ENCODE measurements around the gene ENOX1.

Gene ENOX1

GRCh38 chr13:43293986-43294385 is 492.8 kb downstream of the ENOX1 start:
- H3K23ac ChIP-seq (ENCODE audit: low read length), result no peak overlapping the region
- H4K5ac ChIP-seq (ENCODE audit: low read length), result no peak overlapping the region
- no peak overlapping the region for H3K27ac ChIP-seq (ENCODE audit: low read depth, low read length)
- no peak overlapping the region for H2BK120ac ChIP-seq (ENCODE audit: low read depth, low read length)
- no CpG with 5 or more reads among the region's 3 CpGs for WGBS (ENCODE audit: extremely low coverage, insufficient coverage, low lambda C conversion rate)
- no peaks in the 10 kb centered on the region for H3K4me1 ChIP-seq (ENCODE audit: control insufficient read depth, low read depth, low read length)
- H2AK5ac ChIP-seq (ENCODE audit: low read length), result no peak overlapping the region
- H3K4me3 ChIP-seq (ENCODE audit: low read length), result no peak overlapping the region
- no peak overlapping the region for H3K18ac ChIP-seq (ENCODE audit: low read length)
- H4K8ac ChIP-seq (ENCODE audit: low read depth, low read length), result no peak overlapping the region
- no peak overlapping the region for H2BK15ac ChIP-seq (replicated peaks; ENCODE audit: low read depth)
- H3K4me2 ChIP-seq (ENCODE audit: low read length), result no peak overlapping the region
- H3K4ac ChIP-seq (ENCODE audit: low read depth, low read length), result no peak overlapping the region
- no peaks in the 10 kb centered on the region for H3K79me2 ChIP-seq (ENCODE audit: control insufficient read depth, insufficient read depth, low read length)
- H2BK5ac ChIP-seq (ENCODE audit: low read length), result no peak overlapping the region
- DNase-seq, result no peak
- no peaks in the 10 kb centered on the region for H3K27me3 ChIP-seq (ENCODE audit: insufficient read depth, low read length, poor library complexity)
- H3K56ac ChIP-seq (ENCODE audit: low read length), result no peak overlapping the region
- H3K79me1 ChIP-seq (ENCODE audit: low read length), result no peaks in the 10 kb centered on the region
- no peak overlapping the region for H3K9ac ChIP-seq (ENCODE audit: low read length)
- no peaks in the 10 kb centered on the region for H3K36me3 ChIP-seq (ENCODE audit: control insufficient read depth, insufficient read depth, low read length)

GRCh38 chr13:43293561-43293960 is 493.2 kb downstream of the ENOX1 start:
- no peaks in the 10 kb centered on the region for H3K79me2 ChIP-seq (ENCODE audit: control insufficient read depth, insufficient read depth, low read length)

GRCh38 chr13:43293008-43293407 is 493.8 kb downstream of the ENOX1 start:
- Histone ChIP-seq H2BK5ac (ENCODE audit: low read length) (no peak overlapping the region), H3K56ac (ENCODE audit: low read length) (no peak overlapping the region), H3K27ac (ENCODE audit: low read depth, low read length) (no peak overlapping the region), H4K5ac (ENCODE audit: low read length) (no peak overlapping the region), H3K79me1 (ENCODE audit: low read length) (no peaks in the 10 kb centered on the region), H3K9ac (ENCODE audit: low read length) (no peak overlapping the region), H3K4me3 (ENCODE audit: low read length) (no peak overlapping the region), H3K79me2 (ENCODE audit: control insufficient read depth, insufficient read depth, low read length) (no peaks in the 10 kb centered on the region), H3K4me1 (ENCODE audit: control insufficient read depth, low read depth, low read length) (no peaks in the 10 kb centered on the region), H4K8ac (ENCODE audit: low read depth, low read length) (no peak overlapping the region), H2BK15ac (replicated peaks; ENCODE audit: low read depth) (no peak overlapping the region), H2AK5ac (ENCODE audit: low read length) (no peak overlapping the region), H3K18ac (ENCODE audit: low read length) (no peak overlapping the region), H3K36me3 (ENCODE audit: control insufficient read depth, insufficient read depth, low read length) (no peaks in the 10 kb centered on the region), H3K27me3 (ENCODE audit: insufficient read depth, low read length, poor library complexity) (no peaks in the 10 kb centered on the region), H3K4ac (ENCODE audit: low read depth, low read length) (no peak overlapping the region), H2BK120ac (ENCODE audit: low read depth, low read length) (no peak overlapping the region), H3K4me2 (ENCODE audit: low read length) (no peak overlapping the region), H3K23ac (ENCODE audit: low read length) (no peak overlapping the region)
- WGBS (ENCODE audit: extremely low coverage, insufficient coverage, low lambda C conversion rate), result no CpG with 5 or more reads among the region's 2 CpGs
- DNase-seq, result no peak

More at GRCh38 chr13:43293561-43293960, 493.2 kb downstream of the ENOX1 start:
- H3K36me3 ChIP-seq (ENCODE audit: control insufficient read depth, insufficient read depth, low read length), result no peaks in the 10 kb centered on the region
- no CpG with 5 or more reads among the region's 1 CpG for WGBS (ENCODE audit: extremely low coverage, insufficient coverage, low lambda C conversion rate)
- H3K4ac ChIP-seq (ENCODE audit: low read depth, low read length), result no peak overlapping the region
- no peak overlapping the region for H3K9ac ChIP-seq (ENCODE audit: low read length)
- no peak overlapping the region for H4K5ac ChIP-seq (ENCODE audit: low read length)
- no peaks in the 10 kb centered on the region for H3K4me1 ChIP-seq (ENCODE audit: control insufficient read depth, low read depth, low read length)
- no peaks in the 10 kb centered on the region for H3K79me1 ChIP-seq (ENCODE audit: low read length)
- DNase-seq, result no peak
- no peak overlapping the region for H2AK5ac ChIP-seq (ENCODE audit: low read length)
- no peak overlapping the region for H3K23ac ChIP-seq (ENCODE audit: low read length)
- no peak overlapping the region for H2BK120ac ChIP-seq (ENCODE audit: low read depth, low read length)
- H3K18ac ChIP-seq (ENCODE audit: low read length), result no peak overlapping the region
- H4K8ac ChIP-seq (ENCODE audit: low read depth, low read length), result no peak overlapping the region
- H2BK15ac ChIP-seq (replicated peaks; ENCODE audit: low read depth), result no peak overlapping the region
- H3K4me2 ChIP-seq (ENCODE audit: low read length), result no peak overlapping the region
- no peak overlapping the region for H2BK5ac ChIP-seq (ENCODE audit: low read length)
- H3K27me3 ChIP-seq (ENCODE audit: insufficient read depth, low read length, poor library complexity), result no peaks in the 10 kb centered on the region
- no peak overlapping the region for H3K27ac ChIP-seq (ENCODE audit: low read depth, low read length)
- H3K56ac ChIP-seq (ENCODE audit: low read length), result no peak overlapping the region
- H3K4me3 ChIP-seq (ENCODE audit: low read length), result no peak overlapping the region

- Histone ChIP-seq H3K4me2 (ENCODE audit: low read length) (no peak overlapping the region), H3K18ac (ENCODE audit: low read length) (no peak overlapping the region), H2BK15ac (replicated peaks; ENCODE audit: low read depth) (no peak overlapping the region), H3K79me1 (ENCODE audit: low read length) (no peaks in the 10 kb centered on the region), H3K9ac (ENCODE audit: low read length) (no peak overlapping the region), H3K4me1 (ENCODE audit: control insufficient read depth, low read depth, low read length) (no peaks in the 10 kb centered on the region), H2BK120ac (ENCODE audit: low read depth, low read length) (no peak overlapping the region), H3K36me3 (ENCODE audit: control insufficient read depth, insufficient read depth, low read length) (no peaks in the 10 kb centered on the region), H3K4me3 (ENCODE audit: low read length) (no peak overlapping the region), H2BK5ac (ENCODE audit: low read length) (no peak overlapping the region), H4K5ac (ENCODE audit: low read length) (no peak overlapping the region), H3K27me3 (ENCODE audit: insufficient read depth, low read length, poor library complexity) (no peaks in the 10 kb centered on the region), H3K27ac (ENCODE audit: low read depth, low read length) (no peak overlapping the region), H2AK5ac (ENCODE audit: low read length) (no peak overlapping the region), H3K23ac (ENCODE audit: low read length) (no peak overlapping the region), H4K8ac (ENCODE audit: low read depth, low read length) (no peak overlapping the region), H3K79me2 (ENCODE audit: control insufficient read depth, insufficient read depth, low read length) (no peaks in the 10 kb centered on the region), H3K56ac (ENCODE audit: low read length) (no peak overlapping the region), H3K4ac (ENCODE audit: low read depth, low read length) (no peak overlapping the region)
- WGBS (ENCODE audit: extremely low coverage, insufficient coverage, low lambda C conversion rate), result no CpG with 5 or more reads among the region's 5 CpGs
- DNase-seq, result no peak
Measured at GRCh38 chr13:43291287-43292060, 495.3 kb downstream of the ENOX1 start.

GRCh38 chr13:43289470-43290255 is 497.1 kb downstream of the ENOX1 start:
- H4K8ac ChIP-seq (ENCODE audit: low read depth, low read length), result no peak overlapping the region
- H3K4me2 ChIP-seq (ENCODE audit: low read length), result no peak overlapping the region
- H2BK15ac ChIP-seq (replicated peaks; ENCODE audit: low read depth), result no peak overlapping the region
- no peaks in the 10 kb centered on the region for H3K27me3 ChIP-seq (ENCODE audit: insufficient read depth, low read length, poor library complexity)
- H3K79me2 ChIP-seq (ENCODE audit: control insufficient read depth, insufficient read depth, low read length), result no peaks in the 10 kb centered on the region
- H3K4ac ChIP-seq (ENCODE audit: low read depth, low read length), result no peak overlapping the region
- no peaks in the 10 kb centered on the region for H3K36me3 ChIP-seq (ENCODE audit: control insufficient read depth, insufficient read depth, low read length)
- DNase-seq, result no peak
- no peak overlapping the region for H3K27ac ChIP-seq (ENCODE audit: low read depth, low read length)
- H2AK5ac ChIP-seq (ENCODE audit: low read length), result no peak overlapping the region
- H2BK5ac ChIP-seq (ENCODE audit: low read length), result no peak overlapping the region
- no CpG with 5 or more reads among the region's 6 CpGs for WGBS (ENCODE audit: extremely low coverage, insufficient coverage, low lambda C conversion rate)
- no peak overlapping the region for H2BK120ac ChIP-seq (ENCODE audit: low read depth, low read length)
- no peaks in the 10 kb centered on the region for H3K79me1 ChIP-seq (ENCODE audit: low read length)
- H3K4me1 ChIP-seq (ENCODE audit: control insufficient read depth, low read depth, low read length), result no peaks in the 10 kb centered on the region
- no peak overlapping the region for H3K23ac ChIP-seq (ENCODE audit: low read length)
- H3K56ac ChIP-seq (ENCODE audit: low read length), result no peak overlapping the region
- H3K4me3 ChIP-seq (ENCODE audit: low read length), result no peak overlapping the region
- no peak overlapping the region for H4K5ac ChIP-seq (ENCODE audit: low read length)
- no peak overlapping the region for H3K9ac ChIP-seq (ENCODE audit: low read length)
- H3K18ac ChIP-seq (ENCODE audit: low read length), result no peak overlapping the region

Measured in mesendoderm (in vitro differentiated cells).